ENCODE measurements around the gene PHAF1.

Gene PHAF1

GRCh38 chr16:67164599-67165061 is 54.9 kb downstream of the PHAF1 start, which contains the start of gene HSF4:
Gene HSF4, plus strand, starts transcription at chr16:67164745. Its CDS starts 67 bp downstream, at chr16:67164812.
- no peak for DNase-seq

DNA sequence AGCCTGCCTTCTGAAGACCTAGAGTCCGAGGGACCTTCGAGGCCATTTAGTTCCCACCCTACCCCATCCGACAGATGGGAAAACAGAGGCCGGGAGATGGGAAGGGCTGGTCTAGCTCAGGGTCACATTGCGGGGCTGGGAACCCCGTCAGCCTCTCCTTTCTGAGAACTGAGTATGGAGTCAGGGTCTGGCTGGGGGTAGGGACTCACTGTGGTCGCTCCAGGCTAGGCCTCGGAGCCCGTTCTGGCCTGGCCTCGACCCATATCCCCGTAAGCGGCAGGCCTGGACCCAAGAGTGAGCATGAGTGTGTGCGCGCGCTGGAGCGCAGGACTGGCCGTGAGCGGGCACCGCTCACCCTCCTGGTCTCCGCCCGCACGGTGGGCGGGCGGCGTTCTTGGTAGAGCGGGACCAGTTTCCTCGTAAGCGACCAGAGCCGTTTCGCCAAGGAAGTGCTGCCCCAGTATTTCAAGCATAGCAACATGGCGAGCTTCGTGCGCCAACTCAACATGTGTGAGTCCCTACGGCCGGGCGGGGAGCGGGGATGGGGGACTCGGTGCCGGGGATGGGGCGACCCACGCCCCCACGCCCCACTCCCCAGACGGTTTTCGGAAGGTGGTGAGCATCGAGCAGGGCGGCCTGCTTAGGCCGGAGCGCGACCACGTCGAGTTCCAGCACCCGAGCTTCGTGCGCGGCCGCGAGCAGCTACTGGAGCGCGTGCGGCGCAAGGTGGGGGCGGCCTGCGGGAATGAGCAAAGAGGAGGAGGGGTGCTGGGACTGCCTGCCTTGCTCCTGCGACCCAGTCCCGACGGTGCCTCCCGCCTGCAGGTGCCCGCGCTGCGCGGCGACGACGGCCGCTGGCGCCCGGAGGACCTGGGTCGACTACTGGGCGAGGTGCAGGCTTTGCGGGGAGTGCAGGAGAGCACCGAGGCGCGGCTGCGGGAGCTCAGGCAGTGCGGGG is 55.7 kb downstream of the PHAF1 start:
- no peak for DNase-seq

GRCh38 chr16:67166110-67166547 is 56.4 kb downstream of the PHAF1 start:
- DNase-seq: no peak

GRCh38 chr16:67166598-67167168 is 56.9 kb downstream of the PHAF1 start:
- DNase-seq: no peak

GRCh38 chr16:67167588-67167987 is 57.8 kb downstream of the PHAF1 start:
- no peak for DNase-seq

GRCh38 chr16:67169011-67169451 is 59.3 kb downstream of the PHAF1 start:
- DNase-seq: no peak

GRCh38 chr16:67169642-67170167 is 60.0 kb downstream of the PHAF1 start:
- no peak for DNase-seq

- DNase-seq: no peak
Measured at GRCh38 chr16:67170168-67170948, 60.6 kb downstream of the PHAF1 start, which contains the start of gene NOL3. Gene NOL3, plus strand, starts transcription at chr16:67170538.

GRCh38 chr16:67170949-67171649 is 61.4 kb downstream of the PHAF1 start:
- no peak for DNase-seq

- DNase-seq: no peak
Measured at GRCh38 chr16:67173323-67173722, 63.6 kb downstream of the PHAF1 start.

DNA sequence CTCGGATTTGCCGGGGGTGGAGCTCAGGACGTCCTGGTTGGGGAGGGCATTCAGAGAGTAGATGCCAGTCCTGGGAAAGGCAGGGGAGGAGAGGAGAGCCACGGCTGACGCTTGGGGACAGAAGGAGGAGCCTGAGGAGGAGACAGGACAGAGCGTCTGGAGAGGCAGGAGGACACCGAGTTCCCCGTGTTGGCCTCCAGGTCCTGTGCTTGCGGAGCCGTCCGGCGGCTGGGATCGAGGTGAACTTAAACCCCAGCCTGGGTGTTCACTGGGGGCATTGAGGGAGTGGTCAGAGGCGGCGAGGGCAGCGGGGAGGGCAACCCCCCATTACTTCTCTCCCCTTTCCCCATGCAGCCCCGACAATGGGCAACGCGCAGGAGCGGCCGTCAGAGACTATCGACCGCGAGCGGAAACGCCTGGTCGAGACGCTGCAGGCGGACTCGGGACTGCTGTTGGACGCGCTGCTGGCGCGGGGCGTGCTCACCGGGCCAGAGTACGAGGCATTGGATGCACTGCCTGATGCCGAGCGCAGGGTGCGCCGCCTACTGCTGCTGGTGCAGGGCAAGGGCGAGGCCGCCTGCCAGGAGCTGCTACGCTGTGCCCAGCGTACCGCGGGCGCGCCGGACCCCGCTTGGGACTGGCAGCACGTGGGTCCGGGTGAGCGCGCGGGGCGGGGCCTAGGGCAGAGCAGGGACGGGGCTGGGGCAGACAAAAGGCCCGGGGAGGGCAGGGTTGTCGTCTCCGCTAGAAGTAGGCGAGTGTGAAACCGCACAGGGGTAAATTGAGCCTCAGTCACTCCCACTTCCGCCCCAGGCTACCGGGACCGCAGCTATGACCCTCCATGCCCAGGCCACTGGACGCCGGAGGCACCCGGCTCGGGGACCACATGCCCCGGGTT is 64.3 kb downstream of the PHAF1 start:
- peak; percentile 59 for DNase-seq

DNA sequence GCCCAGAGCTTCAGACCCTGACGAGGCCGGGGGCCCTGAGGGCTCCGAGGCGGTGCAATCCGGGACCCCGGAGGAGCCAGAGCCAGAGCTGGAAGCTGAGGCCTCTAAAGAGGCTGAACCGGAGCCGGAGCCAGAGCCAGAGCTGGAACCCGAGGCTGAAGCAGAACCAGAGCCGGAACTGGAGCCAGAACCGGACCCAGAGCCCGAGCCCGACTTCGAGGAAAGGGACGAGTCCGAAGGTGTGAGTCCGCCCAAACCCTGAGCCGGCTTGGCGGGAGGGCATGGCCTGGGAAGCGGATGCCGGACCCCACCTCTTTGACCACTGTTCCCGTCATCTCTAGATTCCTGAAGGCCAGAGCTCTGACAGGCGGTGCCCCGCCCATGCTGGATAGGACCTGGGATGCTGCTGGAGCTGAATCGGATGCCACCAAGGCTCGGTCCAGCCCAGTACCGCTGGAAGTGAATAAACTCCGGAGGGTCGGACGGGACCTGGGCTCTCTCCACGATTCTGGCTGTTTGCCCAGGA is 65.0 kb downstream of the PHAF1 start:
- DNase-seq: no peak

DNA sequence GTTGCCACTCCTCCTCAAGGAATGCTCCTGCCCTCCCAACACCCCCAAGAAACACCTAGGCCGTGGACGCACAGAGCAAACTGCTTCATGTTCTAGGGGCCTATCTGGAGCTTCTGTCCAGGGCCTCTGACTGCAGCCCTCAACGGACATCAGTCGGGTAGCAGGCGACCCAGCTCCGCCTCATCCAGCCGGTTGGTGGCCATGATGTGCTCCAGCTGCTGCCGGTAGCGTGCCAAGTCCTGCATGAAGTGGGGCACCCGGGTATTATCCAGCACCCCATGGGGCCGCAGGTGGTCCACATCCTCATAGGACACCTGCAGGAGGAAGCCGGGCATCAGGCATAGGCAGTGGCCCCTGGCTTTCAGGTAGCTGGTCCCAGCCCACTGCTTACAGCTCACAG is 66.9 kb downstream of the PHAF1 start:
- DNase-seq: no peak

- peak; percentile 73 for DNase-seq
Measured at GRCh38 chr16:67177743-67178699, 68.3 kb downstream of the PHAF1 start.

DNA sequence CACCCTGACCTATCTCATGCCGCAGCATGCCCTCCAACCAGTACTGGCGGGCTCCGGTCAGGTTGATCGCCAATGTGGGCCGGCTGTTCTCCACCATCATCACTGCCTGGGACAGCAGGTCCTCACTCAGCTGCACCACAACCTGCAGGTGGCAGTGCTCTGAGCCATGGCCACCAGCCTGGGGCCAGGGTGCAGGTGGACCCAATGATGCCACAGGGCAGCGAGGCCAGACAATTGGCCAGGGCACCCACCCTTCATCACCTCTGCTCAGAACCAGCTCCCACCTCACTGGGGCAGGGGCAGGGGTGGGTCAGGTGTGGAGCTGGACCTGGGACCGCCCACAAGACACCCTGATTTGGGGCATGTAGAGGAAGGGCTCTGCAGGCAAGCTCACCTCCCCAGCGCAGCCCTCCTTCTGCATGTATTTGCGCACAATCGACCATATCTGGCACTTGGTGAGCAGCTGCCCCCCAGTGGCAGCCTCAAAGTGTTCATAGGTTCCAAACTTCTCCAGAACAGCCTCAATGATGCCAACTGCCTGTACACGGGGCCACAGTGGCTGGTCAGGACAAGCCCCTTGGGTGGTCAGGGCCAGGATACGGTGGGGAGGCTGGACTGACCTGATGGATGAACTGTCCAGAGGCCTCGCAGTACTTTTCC is 69.8 kb downstream of the PHAF1 start:
- DNase-seq: no peak

GRCh38 chr16:67180166-67180565 is 70.4 kb downstream of the PHAF1 start:
- DNase-seq: no peak

DNA sequence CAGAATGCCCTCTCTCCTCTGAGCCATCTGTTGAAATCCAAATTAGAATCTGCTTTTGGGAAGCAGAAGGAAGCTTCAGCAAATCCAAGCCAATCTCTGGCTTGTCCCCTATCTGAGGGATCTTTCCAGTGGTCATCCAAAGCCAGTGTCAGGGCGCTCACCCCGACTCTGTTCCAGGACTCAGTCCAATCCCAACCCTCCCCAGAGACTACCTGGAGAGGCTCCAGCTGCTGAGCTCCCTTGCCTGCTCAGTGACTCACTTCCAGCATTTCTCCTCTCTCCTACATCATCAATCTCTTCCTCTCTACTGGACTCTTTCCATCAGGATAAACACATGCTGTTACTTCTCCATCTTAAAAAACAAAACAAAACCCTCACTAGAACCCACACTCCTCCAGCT is 71.6 kb downstream of the PHAF1 start:
- DNase-seq: no peak

DNA sequence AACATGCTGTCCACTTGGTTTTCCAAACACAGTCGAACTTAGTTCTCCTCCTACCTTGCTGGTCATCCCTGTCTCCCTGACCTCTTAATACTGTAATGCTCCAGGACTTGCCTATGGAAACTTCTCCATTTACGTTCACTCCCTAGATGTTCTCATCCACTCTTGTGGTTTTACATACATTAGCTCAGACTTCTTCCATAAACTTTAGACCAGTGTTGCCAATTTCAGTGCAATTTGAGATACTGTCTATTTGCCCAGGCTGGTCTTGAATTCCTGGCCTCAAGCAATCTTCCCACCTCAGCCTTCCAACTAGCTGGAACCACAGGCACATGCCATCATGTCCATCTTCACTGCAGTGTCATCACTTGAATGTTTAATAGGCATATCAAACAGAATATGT is 72.5 kb downstream of the PHAF1 start:
- DNase-seq: no peak

DNA sequence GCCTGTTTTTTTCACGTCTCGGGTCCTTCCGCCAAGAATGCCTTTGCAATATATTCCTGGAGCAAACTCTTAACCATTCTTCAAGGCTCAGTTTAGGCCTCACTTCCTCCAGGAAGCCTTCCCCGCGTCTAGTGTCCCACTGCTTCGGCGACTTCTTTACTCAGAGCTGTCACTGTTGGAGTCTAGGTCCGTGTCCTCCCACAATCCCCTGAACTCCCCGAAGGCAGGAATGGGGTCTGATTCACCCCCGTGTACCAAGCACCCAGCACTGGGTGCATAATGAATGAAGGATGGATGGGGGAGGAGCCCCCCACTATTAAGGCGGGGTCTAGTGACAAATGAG is 73.5 kb downstream of the PHAF1 start:
- DNase-seq: no peak

All from central memory CD4-positive, alpha-beta T cell (primary cell).